Measurements from ENCODE around the gene KCNA10. TPM values are rescaled to one million over a fixed set of nuclear protein-coding genes. Genes with fewer than 3 reads are reported as not detected.

Gene KCNA10
- total and polyA plus RNA-seq, 2 donors (not counting 3 experiments of a cell fraction or from before 2014, with no cell fraction given) = not detected

GRCh38 chr1:110557481-110557880, 38.5 kb upstream of the KCNA10 start:
- Histone ChIP-seq H3K4me1 (ENCODE audit: control insufficient read depth, extremely low read depth, insufficient read depth, low read length) (no peaks in the 10 kb centered on the region), H2AFZ (ENCODE audit: low read depth, low read length) (no peak overlapping the region), H3K9me3 (replicated peaks; ENCODE audit: control insufficient read depth, insufficient read depth, low read length) (no peaks in the 10 kb centered on the region), H3K27me3 (ENCODE audit: control insufficient read depth in 2 of 2, insufficient read depth in 2 of 2, low read length in 2 of 2) (peaks cover 13 to 20% of the 10 kb centered on the region in 2 experiments), H3K4me3 (replicated peaks in 1 of 3; ENCODE audit: insufficient read depth in 1 of 3, low read depth in 1 of 3, low read length in 3 of 3) (no peak overlapping the region), H3K79me2 (ENCODE audit: control insufficient read depth, insufficient read depth, low read length) (no peaks in the 10 kb centered on the region), H3K27ac (ENCODE audit: insufficient read depth, low read depth, low read length) (no peak overlapping the region), H3K9me1 (replicated peaks; ENCODE audit: control insufficient read depth, extremely low read depth, insufficient read depth, low read length) (no peaks in the 10 kb centered on the region), H3K9ac (replicated peaks; ENCODE audit: extremely low read depth, insufficient read depth, low read length) (no peak overlapping the region), H4K20me1 (replicated peaks; ENCODE audit: control insufficient read depth, extremely low read depth, insufficient read depth, low read length) (no peaks in the 10 kb centered on the region), H3K4me2 (ENCODE audit: insufficient read depth, low read length) (no peak overlapping the region), H3K36me3 (ENCODE audit: control insufficient read depth in 2 of 2, extremely low read depth in 1 of 2, insufficient read depth in 2 of 2, low read length in 2 of 2) (no peaks in the 10 kb centered on the region)
- intact Hi-C loops (cut with micrococcal nuclease) = loop anchor here (10.0 kb wide), 1 partner anchor 227 kb away; no protein-coding TSS in a partner anchor
- FAIRE-seq = no peak
- no TSS peak for BruUV-seq (replicated peaks)
- dilution Hi-C loops (cut with MboI; ENCODE audit: extremely low pct_ligation_motif_present, low sequenced_read_pairs) = no loop called here
- no peak for TF ChIP-seq POLR2AphosphoS5 (IDR thresholded peaks at IDR 0.05; ENCODE audit: insufficient read depth, low read depth, low read length)
- no peak for TF ChIP-seq POLR2A (IDR thresholded peaks at IDR 0.05; ENCODE audit: low read depth, low read length)
- no peak for TF ChIP-seq MYC (IDR thresholded peaks at IDR 0.05; ENCODE audit: low read depth, low read length)
- no peak for TF ChIP-seq FOS (IDR thresholded peaks at IDR 0.05; ENCODE audit: borderline replicate concordance, insufficient read depth, low read length)
- no peak for TF ChIP-seq EZH2 (IDR thresholded peaks at IDR 0.05; ENCODE audit: borderline replicate concordance, low read depth, low read length, severe bottlenecking)
- no peak for TF ChIP-seq JUN (IDR thresholded peaks at IDR 0.05; ENCODE audit: borderline replicate concordance, insufficient read depth, insufficient read length, low read depth)
- TF ChIP-seq CTCF (IDR thresholded peaks at IDR 0.05; ENCODE audit: extremely low read depth in 1 of 2, insufficient read depth in 1 of 2, low read depth in 1 of 2, low read length in 2 of 2) = no peak
- TF ChIP-seq GATA2 (IDR thresholded peaks at IDR 0.05; ENCODE audit: insufficient read depth, insufficient read length, low read depth, low read length) = no peak
- no peak for TF ChIP-seq MAX (IDR thresholded peaks at IDR 0.05; ENCODE audit: insufficient read depth, insufficient read length)
- ChIA-PET CTCF (no interaction called here), POLR2A (no interaction called here)
- DNase-seq (ENCODE audit: low read depth, low spot score) = no peak
